Peyer's patch (tissue), 4 donors: ENCODE results near the gene DOCK1. TPM values are rescaled to one million over a fixed set of nuclear protein-coding genes. Genes with fewer than 3 reads are reported as not detected.

Source experiments
- DNase-seq, 3 donors: peaks; one replicate each; pipeline ENCODE4 v3.0.0-alpha.2; 2017 to 2019
- H3K27ac ChIP-seq, 4 donors: fragments of 200-600 bp; sonication (generic); one replicate each; pipeline ENCODE4 v1.5.1; 2016 to 2019
- H3K27me3 ChIP-seq, 2 donors: fragments of 200-600 bp; sonication (generic); one replicate each; pipeline ENCODE4 v1.5.1; 2019
- H3K36me3 ChIP-seq, 3 donors: fragments of 200-600 bp; sonication (generic); one replicate each; pipeline ENCODE4 v1.5.1; 2016 to 2019
- H3K4me1 ChIP-seq, 4 donors: fragments of 200-600 bp; sonication (generic); one replicate each; pipeline ENCODE4 v1.5.1; 2016 to 2019
- H3K4me3 ChIP-seq, 4 donors: fragments of 200-600 bp; sonication (generic); 1 replicate in 3 of 4; 2 replicates in 1 of 4; pipeline ENCODE4 v1.5.1; 2016 to 2019; ENCODE audit warnings: mild to moderate bottlenecking in 1 of 4
- H3K9me3 ChIP-seq, 4 donors: fragments of 200-600 bp; sonication (generic); one replicate each; pipeline ENCODE4 v1.5.1; 2016 to 2019; ENCODE audit warnings: mild to moderate bottlenecking in 1 of 4
- CTCF ChIP-seq, 6 experiments: fragments of 450-650 bp in 4 of 6; fragments of 200-600 bp in 2 of 6; sonication (generic) in 1 of 6; IDR thresholded peaks; one replicate each; pipeline ENCODE4 v1.5.1; 2017 to 2019; ENCODE audit warnings: antibody characterized with exemption in 6 of 6, mild to moderate bottlenecking in 3 of 6, moderate library complexity in 1 of 6
- POLR2A ChIP-seq, 2 donors: fragments of 450-650 bp; IDR thresholded peaks; one replicate each; pipeline ENCODE4 v1.5.1; 2017; ENCODE audit warnings: antibody characterized with exemption in 2 of 2, mild to moderate bottlenecking in 2 of 2, moderate library complexity in 2 of 2
- total RNA-seq, 4 donors: library from RNA; depleted of rRNA; stranded (reverse); fragments of >200 nt; gene quantifications; one replicate each; pipeline ENCODE4 v1.1.0, GENCODE V29; 2016

DOCK1 gene
- total RNA-seq, 4 donors from 2014 or later = 42.0 to 117 (median 92.2) TPM

DNA sequence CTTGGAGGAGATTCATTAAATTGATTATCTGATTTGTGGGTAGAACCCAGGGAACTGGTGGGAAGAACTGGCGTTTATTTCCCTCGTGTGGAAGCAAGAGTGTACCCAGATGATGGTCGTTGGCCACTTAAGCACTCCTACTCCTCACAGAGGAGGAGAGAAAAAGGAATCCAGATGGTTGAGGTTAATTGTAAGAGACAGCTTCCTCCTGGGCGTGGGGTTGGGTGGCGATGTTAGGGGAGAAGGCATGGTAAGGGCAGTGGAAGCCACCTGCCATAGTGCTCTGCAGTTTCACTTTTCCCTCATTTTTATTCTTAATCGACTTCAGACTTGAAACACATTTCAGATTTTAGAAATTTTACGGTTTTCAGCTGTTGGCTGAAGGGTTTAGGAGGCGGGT, 104.1 kb downstream of the DOCK1 start:
- Histone ChIP-seq H3K9me3 (no peaks in the 10 kb centered on the region), H3K4me1 (peaks cover 0 to 16% (median 2%) of the 10 kb centered on the region in 4 donors), H3K36me3 (peaks cover 0 to 31% (median 0%) of the 10 kb centered on the region in 3 donors), H3K27me3 (no peaks in the 10 kb centered on the region), H3K27ac (no peak overlapping the region), H3K4me3 (no peak overlapping the region)
- no peak for DNase-seq
- TF ChIP-seq POLR2A (IDR thresholded peaks at IDR 0.05) (no peak), CTCF (IDR thresholded peaks at IDR 0.05) (no peak)

DNA sequence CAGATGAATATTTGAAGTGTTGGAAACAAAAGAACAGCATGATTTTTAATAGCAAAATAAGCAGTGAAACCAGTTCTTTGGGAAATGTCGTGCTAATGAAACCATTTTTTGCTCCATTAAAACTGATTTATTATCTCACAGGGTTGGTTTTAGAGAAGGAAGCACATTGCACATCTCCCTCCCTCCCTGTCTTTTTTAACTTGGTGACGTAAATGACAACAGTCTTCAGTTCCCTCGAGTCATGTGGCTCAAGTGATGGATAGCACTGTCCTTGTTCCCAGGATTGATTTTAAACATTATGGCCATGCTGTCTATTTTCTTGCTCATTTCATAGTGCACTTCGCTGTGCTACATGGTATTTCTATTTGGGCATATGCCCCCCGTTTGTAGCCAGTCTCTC, 105.9 kb downstream of the DOCK1 start:
- H3K36me3 ChIP-seq = peaks cover 0 to 31% (median 0%) of the 10 kb centered on the region in 3 donors
- H3K9me3 ChIP-seq = no peaks in the 10 kb centered on the region
- DNase-seq = no peak
- no peak for TF ChIP-seq CTCF (IDR thresholded peaks at IDR 0.05)
- no peak for TF ChIP-seq POLR2A (IDR thresholded peaks at IDR 0.05)
- no peak overlapping the region for H3K4me3 ChIP-seq
- H3K27ac ChIP-seq = no peak overlapping the region
- H3K4me1 ChIP-seq = peaks cover 0 to 16% (median 2%) of the 10 kb centered on the region in 4 donors
- H3K27me3 ChIP-seq = no peaks in the 10 kb centered on the region

DNA sequence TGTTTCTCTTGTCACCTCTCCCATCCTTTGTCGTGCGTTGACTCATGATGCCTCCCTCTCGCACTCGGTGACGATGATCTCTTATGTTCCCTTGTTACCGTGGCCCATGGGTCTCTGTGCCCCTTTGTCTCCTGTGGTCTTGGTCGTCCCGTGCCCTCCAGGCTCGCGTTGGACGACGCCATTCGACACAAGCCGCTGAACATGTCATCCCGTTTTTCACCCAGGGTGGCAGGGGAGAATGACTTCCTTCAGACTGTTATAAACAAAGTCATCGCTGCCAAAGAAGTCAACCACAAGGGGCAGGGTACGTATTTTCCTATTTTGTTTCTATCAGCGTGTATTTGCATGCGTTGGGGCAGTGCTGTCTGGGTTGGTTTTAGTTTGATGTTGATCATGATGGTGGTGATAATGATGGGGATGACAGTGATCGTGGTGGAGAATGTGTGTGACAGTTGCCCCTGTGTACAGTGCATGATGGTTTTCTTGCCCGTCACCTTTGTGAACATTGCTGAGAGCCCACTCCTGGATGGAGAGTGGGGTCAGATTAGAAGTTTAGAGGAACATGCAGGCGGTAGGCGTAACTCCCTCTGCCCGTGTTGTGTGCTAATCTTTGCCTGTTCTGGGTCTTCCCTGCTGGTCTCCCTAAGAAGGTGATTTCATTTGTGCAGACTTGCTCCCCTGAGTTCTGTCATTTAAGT, 107.0 kb downstream of the DOCK1 start:
- TF ChIP-seq CTCF (IDR thresholded peaks at IDR 0.05) (no peak), POLR2A (IDR thresholded peaks at IDR 0.05) (no peak)
- Histone ChIP-seq H3K36me3 (peaks cover 0 to 20% (median 0%) of the 10 kb centered on the region in 3 donors), H3K27ac (peak overlapping the region in 3 of 4 donors; percentile 46 to 84 (median 83)), H3K4me3 (peak overlapping the region in 1 of 4 donors; percentile 25), H3K4me1 (peaks cover 0 to 16% (median 2%) of the 10 kb centered on the region in 4 donors), H3K27me3 (no peaks in the 10 kb centered on the region), H3K9me3 (no peaks in the 10 kb centered on the region)
- DNase-seq = no peak

- Histone ChIP-seq H3K27me3 (no peaks in the 10 kb centered on the region), H3K4me1 (peaks cover 0 to 16% (median 2%) of the 10 kb centered on the region in 4 donors), H3K9me3 (no peaks in the 10 kb centered on the region), H3K36me3 (peaks cover 0 to 16% (median 0%) of the 10 kb centered on the region in 3 donors), H3K27ac (peak overlapping the region in 3 of 4 donors; percentile 80 to 84 (median 83)), H3K4me3 (peak overlapping the region in 2 of 4 donors; percentile 3 to 25)
- TF ChIP-seq CTCF (IDR thresholded peaks at IDR 0.05) = no peak
- peak in 1 of 2 donors; percentile 54 for TF ChIP-seq POLR2A (IDR thresholded peaks at IDR 0.05)
- DNase-seq = peak in 2 of 3 donors; percentile 92
These were observed 107.5 kb downstream of the DOCK1 start for GRCh38 chr10:127012769-127013152.

GRCh38 chr10:127013211-127013656, 108.0 kb downstream of the DOCK1 start:
- Histone ChIP-seq H3K36me3 (peaks cover 0 to 16% (median 0%) of the 10 kb centered on the region in 3 donors), H3K9me3 (no peaks in the 10 kb centered on the region), H3K4me1 (peaks cover 0 to 16% (median 2%) of the 10 kb centered on the region in 4 donors), H3K27me3 (no peaks in the 10 kb centered on the region), H3K4me3 (peak overlapping the region in 2 of 4 donors; percentile 3 to 25), H3K27ac (peak overlapping the region in 3 of 4 donors; percentile 80 to 84 (median 83))
- TF ChIP-seq POLR2A (IDR thresholded peaks at IDR 0.05) (peak in 1 of 2 donors; percentile 44), CTCF (IDR thresholded peaks at IDR 0.05) (peak in 3 of 6 experiments; percentile 22 to 40 (median 39))
- DNase-seq = peak in 2 of 3 donors; percentile 80 to 86
